CD4-positive, alpha-beta T cell (primary cell): ENCODE measurements around the gene CMTM5. TPM values are rescaled to one million over a fixed set of nuclear protein-coding genes. Genes with fewer than 3 reads are reported as not detected.
"Not testable (repeated sequence)": the region's sequence is repeated elsewhere in the genome, so short reads cannot be mapped to it uniquely, and the experiment has no call there.

Experiments
- ATAC-seq: fragments of 200-7000 bp; cut with Tn5 transposase; one replicate; pipeline ENCODE4 v1.10.0; 2022; ENCODE audit warnings: mild to moderate bottlenecking; ENCODE audit not compliant: poor library complexity
- CTCF ChIA-PET: fragments of 350-600 bp; sonication (Branson Sonifier 250); formaldehyde crosslinking; loops from one replicate; lab custom pipeline; 2021; ENCODE audit warnings: antibody characterized with exemption, inconsistent platforms; lab: Charles Lee
- POLR2A ChIA-PET: fragments of 350-600 bp; sonication (Branson Sonifier 250); formaldehyde crosslinking; loops from one replicate; lab custom pipeline; 2021; ENCODE audit warnings: antibody characterized with exemption, inconsistent platforms; lab: Charles Lee
- DNase-seq, 14 experiments: peaks; one replicate each; pipeline ENCODE4 v3.0.0-alpha.2; 2013 to 2020; ENCODE audit warnings: mixed read lengths in 2 of 14
- H3K27ac ChIP-seq, 2 donors: one replicate each; pipeline versions ENCODE4 v1.5.1 to v1.7.0; 2013; ENCODE audit warnings: low read length in 2 of 2, low read depth in 1 of 2, mild to moderate bottlenecking in 1 of 2
- H3K27me3 ChIP-seq, 2 experiments: 1 replicate in 1 of 2; 2 replicates in 1 of 2; pipeline versions ENCODE4 v1.6.1 to v1.7.0; 2013; ENCODE audit warnings: low read length in 2 of 2, control low read depth in 1 of 2, mild to moderate bottlenecking in 1 of 2, moderate library complexity in 1 of 2; ENCODE audit not compliant: insufficient read depth in 2 of 2, control insufficient read depth in 1 of 2
- H3K36me3 ChIP-seq: one replicate; pipeline ENCODE4 v1.6.1; 2013; ENCODE audit warnings: low read length, control low read depth; ENCODE audit not compliant: insufficient read depth
- H3K4me1 ChIP-seq: one replicate; pipeline ENCODE4 v1.6.1; 2013; ENCODE audit warnings: low read length, control low read depth; ENCODE audit not compliant: insufficient read depth
- H3K4me3 ChIP-seq: one replicate; pipeline ENCODE4 v1.5.1; 2013; ENCODE audit warnings: mild to moderate bottlenecking, low read length, moderate library complexity
- H3K9me3 ChIP-seq, 2 experiments: 1 replicate in 1 of 2; 2 replicates in 1 of 2; pipeline versions ENCODE4 v1.6.1 to v1.7.0; 2013; ENCODE audit warnings: low read length in 2 of 2, mild to moderate bottlenecking in 2 of 2, control low read depth in 1 of 2, moderate library complexity in 1 of 2; ENCODE audit not compliant: control insufficient read depth in 1 of 2, insufficient read depth in 1 of 2
- H3K27ac Mint-ChIP-seq: one replicate; pipeline ENCODE4 v1.8.0; 2020; ENCODE audit warnings: mixed read lengths
- H3K27me3 Mint-ChIP-seq: one replicate; pipeline ENCODE4 v1.8.0; 2021; ENCODE audit warnings: mixed read lengths
- H3K36me3 Mint-ChIP-seq: one replicate; pipeline ENCODE4 v1.8.0; 2021; ENCODE audit warnings: low read depth, mixed read lengths
- H3K4me1 Mint-ChIP-seq: one replicate; pipeline ENCODE4 v1.8.0; 2021; ENCODE audit warnings: low read depth, mixed read lengths
- H3K4me3 Mint-ChIP-seq: one replicate; pipeline ENCODE4 v1.8.0; 2020; ENCODE audit warnings: mild to moderate bottlenecking, mixed read lengths
- H3K9me3 Mint-ChIP-seq: one replicate; pipeline ENCODE4 v1.8.0; 2020; ENCODE audit warnings: mixed read lengths
- intact Hi-C, 2 experiments: fragments of 100-400 bp; cut with DNase I in 1 of 2; cut with micrococcal nuclease in 1 of 2; formaldehyde crosslinking; loops; one replicate each; pipeline versions ENCODE4 v1.15.1 to v1.9.0; 2023 to 2025; cut with DNase I, micrococcal nuclease
- total RNA-seq, 174 experiments: library from RNA in 2 of 174; stranded (reverse) in 2 of 174; gene quantifications; one replicate each; pipeline ENCODE4 v1.2.3 and lab custom pipeline; 2021 to 2026
- TF ChIP-seq, protein P1 (sequence below): fragments of 200-600 bp; IDR thresholded peaks from one replicate; pipeline ENCODE4 v1.8.0; 2022; ENCODE audit warnings: antibody characterized with exemption, mild to moderate bottlenecking

CMTM5 gene
- total RNA-seq, 2 experiments from 2014 or later = not detected

- no peak overlapping the region for H3K27ac ChIP-seq
- Mint-ChIP-seq H3K9me3 (no peaks in the 10 kb centered on the region), H3K27ac (no peak overlapping the region), H3K27me3 (peaks cover 3% of the 10 kb centered on the region), H3K4me1 (no peaks in the 10 kb centered on the region), H3K4me3 (no peak overlapping the region), H3K36me3 (no peaks in the 10 kb centered on the region)
- TF ChIP-seq, protein P1, sequence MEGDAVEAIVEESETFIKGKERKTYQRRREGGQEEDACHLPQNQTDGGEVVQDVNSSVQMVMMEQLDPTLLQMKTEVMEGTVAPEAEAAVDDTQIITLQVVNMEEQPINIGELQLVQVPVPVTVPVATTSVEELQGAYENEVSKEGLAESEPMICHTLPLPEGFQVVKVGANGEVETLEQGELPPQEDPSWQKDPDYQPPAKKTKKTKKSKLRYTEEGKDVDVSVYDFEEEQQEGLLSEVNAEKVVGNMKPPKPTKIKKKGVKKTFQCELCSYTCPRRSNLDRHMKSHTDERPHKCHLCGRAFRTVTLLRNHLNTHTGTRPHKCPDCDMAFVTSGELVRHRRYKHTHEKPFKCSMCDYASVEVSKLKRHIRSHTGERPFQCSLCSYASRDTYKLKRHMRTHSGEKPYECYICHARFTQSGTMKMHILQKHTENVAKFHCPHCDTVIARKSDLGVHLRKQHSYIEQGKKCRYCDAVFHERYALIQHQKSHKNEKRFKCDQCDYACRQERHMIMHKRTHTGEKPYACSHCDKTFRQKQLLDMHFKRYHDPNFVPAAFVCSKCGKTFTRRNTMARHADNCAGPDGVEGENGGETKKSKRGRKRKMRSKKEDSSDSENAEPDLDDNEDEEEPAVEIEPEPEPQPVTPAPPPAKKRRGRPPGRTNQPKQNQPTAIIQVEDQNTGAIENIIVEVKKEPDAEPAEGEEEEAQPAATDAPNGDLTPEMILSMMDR = no peak
- DNase-seq = no peak
- H3K4me1 ChIP-seq = no peaks in the 10 kb centered on the region
- intact Hi-C loops = no loop called here
- no peaks in the 10 kb centered on the region for H3K27me3 ChIP-seq
- no peak for ATAC-seq
- H3K9me3 ChIP-seq = peaks cover 0 to 4% of the 10 kb centered on the region in 2 experiments
- no peak overlapping the region for H3K4me3 ChIP-seq
- ChIA-PET POLR2A (no interaction called here), CTCF (no interaction called here)
- no peaks in the 10 kb centered on the region for H3K36me3 ChIP-seq
Measured at GRCh38 chr14:23418021-23418420, 41.2 kb downstream of the CMTM5 start.

GRCh38 chr14:23419646-23420045, 42.8 kb downstream of the CMTM5 start:
- H3K9me3 Mint-ChIP-seq, H3K4me1 Mint-ChIP-seq, POLR2A ChIA-PET, H3K36me3 ChIP-seq, H3K27ac Mint-ChIP-seq, H3K9me3 ChIP-seq, H3K4me3 Mint-ChIP-seq, CTCF ChIA-PET, H3K36me3 Mint-ChIP-seq, DNase-seq, H3K27ac ChIP-seq, H3K27me3 ChIP-seq, ATAC-seq, H3K27me3 Mint-ChIP-seq, H3K4me1 ChIP-seq, H3K4me3 ChIP-seq, intact Hi-C loops: not testable (repeated sequence)

GRCh38 chr14:23421594-23421993, 44.7 kb downstream of the CMTM5 start:
- Mint-ChIP-seq H3K27ac (no peak overlapping the region), H3K27me3 (peaks cover 3% of the 10 kb centered on the region), H3K36me3 (no peaks in the 10 kb centered on the region), H3K4me3 (no peak overlapping the region), H3K4me1 (no peaks in the 10 kb centered on the region), H3K9me3 (no peaks in the 10 kb centered on the region)
- DNase-seq = no peak
- Histone ChIP-seq H3K4me1 (no peaks in the 10 kb centered on the region), H3K27ac (no peak overlapping the region), H3K27me3 (no peaks in the 10 kb centered on the region), H3K9me3 (peaks cover 0 to 4% of the 10 kb centered on the region in 2 experiments), H3K36me3 (no peaks in the 10 kb centered on the region), H3K4me3 (no peak overlapping the region)
- ChIA-PET POLR2A (no interaction called here), CTCF (no interaction called here)
- no peak for ATAC-seq
- TF ChIP-seq, protein P1 = no peak
- intact Hi-C loops = no loop called here

- intact Hi-C loops = no loop called here
- TF ChIP-seq, protein P1 = no peak
- H3K9me3 Mint-ChIP-seq = no peaks in the 10 kb centered on the region
- POLR2A ChIA-PET = no interaction called here
- ATAC-seq (no peak), DNase-seq (no peak)
- H3K27ac ChIP-seq = no peak overlapping the region
- no peak overlapping the region for H3K4me3 ChIP-seq
- no peak overlapping the region for H3K4me3 Mint-ChIP-seq
- no peaks in the 10 kb centered on the region for H3K4me1 ChIP-seq
- CTCF ChIA-PET = no interaction called here
- H3K36me3 Mint-ChIP-seq = no peaks in the 10 kb centered on the region
- no peaks in the 10 kb centered on the region for H3K9me3 ChIP-seq
- peaks cover 4% of the 10 kb centered on the region for H3K27me3 Mint-ChIP-seq
- H3K27me3 ChIP-seq = peaks cover 0 to 3% of the 10 kb centered on the region in 2 experiments
- no peak overlapping the region for H3K27ac Mint-ChIP-seq
- no peaks in the 10 kb centered on the region for H3K36me3 ChIP-seq
- H3K4me1 Mint-ChIP-seq = no peaks in the 10 kb centered on the region
Measured at GRCh38 chr14:23423657-23424056, 46.8 kb downstream of the CMTM5 start.
